Panc1 (cell line): ENCODE measurements around the gene GPHA2. TPM values are rescaled to one million over a fixed set of nuclear protein-coding genes. Genes with fewer than 3 reads are reported as not detected.

ENCODE experiments used
- ATAC-seq: fragments of 200-7000 bp; cut with Tn5 transposase; 2 replicates; pipeline ENCODE4 v1.9.1; 2020; ENCODE audit warnings: mild to moderate bottlenecking, moderate library complexity
- BruUV-seq: library from RNA; stranded (reverse); fragments of 400-500 nt; replicated peaks from 2 replicates; lab custom pipeline; 2021; lab: Mats Ljungman, UMichigan
- CTCF ChIA-PET: fragments of 300-600 bp; sonication (Branson Sonifier 250); formaldehyde crosslinking; loops from one replicate; lab custom pipeline; 2022; ENCODE audit warnings: antibody characterized with exemption; lab: Charles Lee
- POLR2A ChIA-PET: fragments of 300-600 bp; sonication (Branson Sonifier 250); formaldehyde crosslinking; loops from one replicate; lab custom pipeline; 2022; ENCODE audit warnings: antibody characterized with exemption; lab: Charles Lee
- DNase-seq: peaks from one replicate; pipeline ENCODE4 v3.0.0-alpha.2; 2010; ENCODE audit warnings: low read depth, low spot score
- H3K27ac ChIP-seq: 2 replicates; pipeline ENCODE4 v1.5.1; 2011; ENCODE audit warnings: mild to moderate bottlenecking, low read length, inconsistent platforms
- H3K27me3 ChIP-seq: fragments of 200-500 bp; sonication (Bioruptor generic); 2 replicates; pipeline ENCODE4 v1.6.0; 2014; ENCODE audit warnings: low read length, inconsistent platforms; ENCODE audit not compliant: control insufficient read depth, insufficient read depth
- H3K36me3 ChIP-seq: fragments of 200-500 bp; sonication (Bioruptor generic); 2 replicates; pipeline ENCODE4 v1.5.1; 2014; ENCODE audit warnings: inconsistent platforms, mild to moderate bottlenecking, low read length, moderate library complexity; ENCODE audit not compliant: control insufficient read depth, insufficient read depth
- H3K4me1 ChIP-seq: 2 replicates; pipeline ENCODE4 v1.5.1; 2011; ENCODE audit warnings: inconsistent platforms, mild to moderate bottlenecking, low read length, moderate library complexity; ENCODE audit not compliant: control insufficient read depth, insufficient read depth
- H3K4me3 ChIP-seq, 2 experiments: 2 replicates each; pipeline ENCODE4 v1.5.1; 2011 to 2012; ENCODE audit warnings: low read depth in 2 of 2, low read length in 2 of 2, mild to moderate bottlenecking in 2 of 2, inconsistent platforms in 1 of 2, moderate library complexity in 1 of 2
- H3K9me3 ChIP-seq: fragments of 200-500 bp; sonication (Bioruptor generic); 2 replicates; pipeline ENCODE4 v1.5.1; 2014; ENCODE audit warnings: low read depth, mild to moderate bottlenecking, inconsistent platforms, low read length, moderate library complexity; ENCODE audit not compliant: control insufficient read depth, insufficient read depth
- POLR2AphosphoS5 ChIP-seq: IDR thresholded peaks from 2 replicates; pipeline ENCODE4 v1.6.1; 2012; ENCODE audit warnings: mild to moderate bottlenecking, low read depth, low read length, moderate library complexity
- SIN3A ChIP-seq: IDR thresholded peaks from 2 replicates; pipeline ENCODE4 v1.6.1; 2012; ENCODE audit warnings: low read depth, mild to moderate bottlenecking, low read length, moderate library complexity, borderline replicate concordance; ENCODE audit not compliant: insufficient read depth
- TCF7L2 ChIP-seq: IDR thresholded peaks from 2 replicates; pipeline ENCODE4 v1.6.1; 2011; ENCODE audit warnings: mild to moderate bottlenecking, low read depth, low read length, inconsistent platforms
- in situ Hi-C: cut with HindIII; loops from 2 replicates; pipeline ENCODE4 v1.10.0; 2016; ENCODE audit warnings: low sequenced_read_pairs, low pct_unique_long_range_greater_than_20kb
- intact Hi-C: fragments of 100-400 bp; cut with micrococcal nuclease; formaldehyde crosslinking; loops from one replicate; pipeline ENCODE4 v1.10.0; 2022; ENCODE audit not compliant: unreplicated experiment
- total RNA-seq: library from RNA; stranded (reverse); gene quantifications from one replicate; pipeline ENCODE4 v1.2.1, GENCODE V29; 2021; ENCODE audit not compliant: unreplicated experiment
- TF ChIP-seq, protein P1 (sequence below), 2 experiments: IDR thresholded peaks; 2 replicates each; pipeline ENCODE4 v1.6.1; 2011 to 2012; ENCODE audit warnings: low read depth in 2 of 2, control low read depth in 1 of 2, low read length in 1 of 2, mild to moderate bottlenecking in 1 of 2, moderate library complexity in 1 of 2; ENCODE audit not compliant: insufficient read depth in 1 of 2
- TF ChIP-seq, protein P2 (sequence below): fragments of 450-650 bp; IDR thresholded peaks from 2 replicates; pipeline ENCODE4 v1.5.1; 2017; ENCODE audit warnings: mild to moderate bottlenecking

GPHA2 gene
- total RNA-seq, 1 experiment from 2014 or later: not detected

DNA sequence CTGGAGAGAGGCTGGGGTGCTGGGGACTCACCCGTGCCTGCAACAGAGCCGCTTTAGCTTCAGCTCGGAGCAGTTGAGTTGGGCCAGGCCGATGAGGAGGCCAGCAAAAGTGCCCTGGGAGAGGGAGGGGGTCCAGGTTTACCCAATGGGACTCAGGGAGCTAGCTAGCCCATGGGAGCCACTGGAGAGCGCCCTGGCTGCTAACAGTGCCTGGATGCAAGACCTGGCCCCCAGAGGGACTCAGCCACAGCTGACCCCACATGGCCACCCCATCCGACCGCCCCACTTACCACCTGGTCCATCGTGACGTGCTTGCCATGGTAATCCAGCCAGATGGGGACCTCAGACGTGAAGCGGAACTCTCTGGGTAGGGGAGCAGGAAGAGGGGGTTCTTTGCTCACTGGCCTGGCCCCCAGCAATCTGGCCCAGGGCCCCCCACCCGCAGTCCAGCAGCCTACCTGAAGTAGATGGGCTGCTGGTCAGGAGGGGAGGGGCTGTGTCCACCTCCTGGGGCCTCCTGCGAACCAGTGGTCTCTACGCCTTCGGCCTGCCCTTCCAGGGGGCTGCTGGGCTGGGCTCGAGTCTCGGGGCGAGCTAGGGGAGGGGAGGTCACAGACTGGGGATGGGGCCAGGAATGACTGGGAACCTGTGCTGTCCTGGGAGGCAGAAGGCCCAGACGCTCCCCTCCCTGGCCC, 38.2 kb downstream of the GPHA2 start:
- in situ Hi-C loops: no loop called here
- H3K27ac ChIP-seq: no peak overlapping the region
- no peak overlapping the region for H3K4me3 ChIP-seq
- ChIA-PET POLR2A (no interaction called here), CTCF (interaction anchor here (0.7 kb wide), 2 partner anchors 9 to 15 kb away, joined by 3 to 13 read pairs; no protein-coding TSS in a partner anchor)
- BruUV-seq: no TSS peak
- H3K4me1 ChIP-seq: peaks cover 20% of the 10 kb centered on the region
- TF ChIP-seq, protein P1, sequence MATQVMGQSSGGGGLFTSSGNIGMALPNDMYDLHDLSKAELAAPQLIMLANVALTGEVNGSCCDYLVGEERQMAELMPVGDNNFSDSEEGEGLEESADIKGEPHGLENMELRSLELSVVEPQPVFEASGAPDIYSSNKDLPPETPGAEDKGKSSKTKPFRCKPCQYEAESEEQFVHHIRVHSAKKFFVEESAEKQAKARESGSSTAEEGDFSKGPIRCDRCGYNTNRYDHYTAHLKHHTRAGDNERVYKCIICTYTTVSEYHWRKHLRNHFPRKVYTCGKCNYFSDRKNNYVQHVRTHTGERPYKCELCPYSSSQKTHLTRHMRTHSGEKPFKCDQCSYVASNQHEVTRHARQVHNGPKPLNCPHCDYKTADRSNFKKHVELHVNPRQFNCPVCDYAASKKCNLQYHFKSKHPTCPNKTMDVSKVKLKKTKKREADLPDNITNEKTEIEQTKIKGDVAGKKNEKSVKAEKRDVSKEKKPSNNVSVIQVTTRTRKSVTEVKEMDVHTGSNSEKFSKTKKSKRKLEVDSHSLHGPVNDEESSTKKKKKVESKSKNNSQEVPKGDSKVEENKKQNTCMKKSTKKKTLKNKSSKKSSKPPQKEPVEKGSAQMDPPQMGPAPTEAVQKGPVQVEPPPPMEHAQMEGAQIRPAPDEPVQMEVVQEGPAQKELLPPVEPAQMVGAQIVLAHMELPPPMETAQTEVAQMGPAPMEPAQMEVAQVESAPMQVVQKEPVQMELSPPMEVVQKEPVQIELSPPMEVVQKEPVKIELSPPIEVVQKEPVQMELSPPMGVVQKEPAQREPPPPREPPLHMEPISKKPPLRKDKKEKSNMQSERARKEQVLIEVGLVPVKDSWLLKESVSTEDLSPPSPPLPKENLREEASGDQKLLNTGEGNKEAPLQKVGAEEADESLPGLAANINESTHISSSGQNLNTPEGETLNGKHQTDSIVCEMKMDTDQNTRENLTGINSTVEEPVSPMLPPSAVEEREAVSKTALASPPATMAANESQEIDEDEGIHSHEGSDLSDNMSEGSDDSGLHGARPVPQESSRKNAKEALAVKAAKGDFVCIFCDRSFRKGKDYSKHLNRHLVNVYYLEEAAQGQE (IDR thresholded peaks at IDR 0.05; ENCODE audit: insufficient read depth in 1 of 2, low read depth in 2 of 2, low read length in 1 of 2): no peak
- TF ChIP-seq POLR2AphosphoS5 (no peak), TCF7L2 (no peak), SIN3A (no peak)
- TF ChIP-seq, protein P2, sequence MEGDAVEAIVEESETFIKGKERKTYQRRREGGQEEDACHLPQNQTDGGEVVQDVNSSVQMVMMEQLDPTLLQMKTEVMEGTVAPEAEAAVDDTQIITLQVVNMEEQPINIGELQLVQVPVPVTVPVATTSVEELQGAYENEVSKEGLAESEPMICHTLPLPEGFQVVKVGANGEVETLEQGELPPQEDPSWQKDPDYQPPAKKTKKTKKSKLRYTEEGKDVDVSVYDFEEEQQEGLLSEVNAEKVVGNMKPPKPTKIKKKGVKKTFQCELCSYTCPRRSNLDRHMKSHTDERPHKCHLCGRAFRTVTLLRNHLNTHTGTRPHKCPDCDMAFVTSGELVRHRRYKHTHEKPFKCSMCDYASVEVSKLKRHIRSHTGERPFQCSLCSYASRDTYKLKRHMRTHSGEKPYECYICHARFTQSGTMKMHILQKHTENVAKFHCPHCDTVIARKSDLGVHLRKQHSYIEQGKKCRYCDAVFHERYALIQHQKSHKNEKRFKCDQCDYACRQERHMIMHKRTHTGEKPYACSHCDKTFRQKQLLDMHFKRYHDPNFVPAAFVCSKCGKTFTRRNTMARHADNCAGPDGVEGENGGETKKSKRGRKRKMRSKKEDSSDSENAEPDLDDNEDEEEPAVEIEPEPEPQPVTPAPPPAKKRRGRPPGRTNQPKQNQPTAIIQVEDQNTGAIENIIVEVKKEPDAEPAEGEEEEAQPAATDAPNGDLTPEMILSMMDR: no peak
- no peaks in the 10 kb centered on the region for H3K27me3 ChIP-seq
- no peaks in the 10 kb centered on the region for H3K9me3 ChIP-seq
- H3K36me3 ChIP-seq: no peaks in the 10 kb centered on the region; the same call in 1 of the 2 replicates
- intact Hi-C loops: no loop called here
- ATAC-seq (no peak), DNase-seq (no peak)

DNA sequence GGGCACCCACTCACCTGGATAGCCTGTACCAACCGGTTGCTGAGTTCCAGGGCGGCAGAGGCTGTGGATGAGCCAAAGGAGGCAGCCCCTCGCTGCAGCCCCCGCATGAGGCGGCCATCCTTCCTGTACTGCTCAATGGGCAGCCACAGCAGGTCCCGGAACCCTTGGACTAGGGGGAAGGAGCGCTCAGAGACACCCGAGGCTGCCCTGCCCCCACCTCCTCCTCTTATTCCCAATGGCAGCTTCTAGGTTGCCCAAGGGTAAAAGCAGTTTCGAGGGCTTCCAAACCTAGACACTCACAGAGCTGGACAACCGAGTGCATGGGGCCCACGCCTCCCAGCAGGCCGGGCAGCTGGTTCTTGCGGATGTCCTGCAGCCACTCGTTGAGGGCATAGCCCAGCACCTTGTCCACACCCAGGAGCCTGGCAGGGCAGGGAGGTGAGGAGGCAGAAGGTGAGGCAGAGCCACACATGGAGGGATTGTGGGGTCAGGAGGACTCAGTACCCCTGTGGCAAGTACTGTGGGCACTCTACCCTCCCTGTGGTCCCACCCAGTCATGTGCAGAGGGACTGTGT, 39.2 kb downstream of the GPHA2 start:
- Histone ChIP-seq H3K27me3 (no peaks in the 10 kb centered on the region), H3K9me3 (no peaks in the 10 kb centered on the region), H3K27ac (no peak overlapping the region), H3K36me3 (no peaks in the 10 kb centered on the region), H3K4me1 (peaks cover 20% of the 10 kb centered on the region), H3K4me3 (no peak overlapping the region)
- no peak for DNase-seq
- CTCF ChIA-PET: interaction anchor here (0.6 to 0.7 kb wide), 2 partner anchors 14 to 99 kb away, joined by 3 to 13 read pairs; no protein-coding TSS in a partner anchor
- POLR2A ChIA-PET: no interaction called here
- in situ Hi-C loops: no loop called here
- intact Hi-C loops: no loop called here
- no TSS peak for BruUV-seq
- ATAC-seq: no peak
- TF ChIP-seq TCF7L2 (no peak), POLR2AphosphoS5 (no peak), SIN3A (no peak)
- TF ChIP-seq, protein P2: no peak
- TF ChIP-seq, protein P1 (IDR thresholded peaks at IDR 0.05; ENCODE audit: insufficient read depth in 1 of 2, low read depth in 2 of 2, low read length in 1 of 2): no peak
